Measurements from ENCODE around the gene COX15.

The COX15 gene

GRCh38 chr10:99698504-99699080 lies 33.3 kb downstream of the COX15 start:
- Histone ChIP-seq H3K4me1 (ENCODE audit: low read depth, poor library complexity, severe bottlenecking) (no peaks in the 10 kb centered on the region), H2AFZ (ENCODE audit: low read depth) (no peak overlapping the region), H3K9ac (no peak overlapping the region), H3K4me2 (no peak overlapping the region), H4K20me1 (ENCODE audit: insufficient read depth) (no peaks in the 10 kb centered on the region), H3K79me2 (ENCODE audit: insufficient read depth, low read depth) (no peaks in the 10 kb centered on the region), H3K4me3 (IDR thresholded peaks at IDR 0.05; ENCODE audit: insufficient read depth, low read depth, low read length) (no peak overlapping the region), H3K36me3 (ENCODE audit: insufficient read depth) (no peaks in the 10 kb centered on the region; the same call in 1 of the 2 replicates), H3K27ac (no peak overlapping the region), H3K27me3 (ENCODE audit: insufficient read depth, low read depth) (no peaks in the 10 kb centered on the region)
- TF ChIP-seq CTCF (conservative IDR thresholded peaks at IDR 0.05; ENCODE audit: low read depth, low read length), result no peak

- no peak overlapping the region for H3K27ac ChIP-seq
- H3K4me3 ChIP-seq (IDR thresholded peaks at IDR 0.05; ENCODE audit: insufficient read depth, low read depth, low read length), result no peak overlapping the region
- no peak overlapping the region for H2AFZ ChIP-seq (ENCODE audit: low read depth)
- no peaks in the 10 kb centered on the region for H3K4me1 ChIP-seq (ENCODE audit: low read depth, poor library complexity, severe bottlenecking)
- no peak overlapping the region for H3K9ac ChIP-seq
- TF ChIP-seq CTCF (conservative IDR thresholded peaks at IDR 0.05; ENCODE audit: low read depth, low read length), result no peak
- no peaks in the 10 kb centered on the region for H3K36me3 ChIP-seq (ENCODE audit: insufficient read depth)
- no peaks in the 10 kb centered on the region for H4K20me1 ChIP-seq (ENCODE audit: insufficient read depth)
- no peak overlapping the region for H3K4me2 ChIP-seq
- H3K79me2 ChIP-seq (ENCODE audit: insufficient read depth, low read depth), result no peaks in the 10 kb centered on the region
- no peaks in the 10 kb centered on the region for H3K27me3 ChIP-seq (ENCODE audit: insufficient read depth, low read depth)
Measured at GRCh38 chr10:99695761-99696160, 36.2 kb downstream of the COX15 start.

GRCh38 chr10:99693933-99694583 lies 37.9 kb downstream of the COX15 start:
- Histone ChIP-seq H3K27me3 (ENCODE audit: insufficient read depth, low read depth) (no peaks in the 10 kb centered on the region), H3K36me3 (ENCODE audit: insufficient read depth) (no peaks in the 10 kb centered on the region), H3K4me1 (ENCODE audit: low read depth, poor library complexity, severe bottlenecking) (no peaks in the 10 kb centered on the region), H3K27ac (no peak overlapping the region), H3K9ac (no peak overlapping the region), H2AFZ (ENCODE audit: low read depth) (no peak overlapping the region), H3K4me2 (no peak overlapping the region), H3K4me3 (IDR thresholded peaks at IDR 0.05; ENCODE audit: insufficient read depth, low read depth, low read length) (no peak overlapping the region), H4K20me1 (ENCODE audit: insufficient read depth) (no peaks in the 10 kb centered on the region), H3K79me2 (ENCODE audit: insufficient read depth, low read depth) (no peaks in the 10 kb centered on the region)
- TF ChIP-seq CTCF (conservative IDR thresholded peaks at IDR 0.05; ENCODE audit: low read depth, low read length), result no peak

GRCh38 chr10:99689461-99689860 lies 42.5 kb downstream of the COX15 start:
- Histone ChIP-seq H3K79me2 (ENCODE audit: insufficient read depth, low read depth) (no peaks in the 10 kb centered on the region), H3K9ac (no peak overlapping the region), H2AFZ (ENCODE audit: low read depth) (no peak overlapping the region), H3K36me3 (ENCODE audit: insufficient read depth) (no peaks in the 10 kb centered on the region), H3K27me3 (ENCODE audit: insufficient read depth, low read depth) (no peaks in the 10 kb centered on the region), H3K4me2 (no peak overlapping the region), H3K4me1 (ENCODE audit: low read depth, poor library complexity, severe bottlenecking) (no peaks in the 10 kb centered on the region), H3K4me3 (IDR thresholded peaks at IDR 0.05; ENCODE audit: insufficient read depth, low read depth, low read length) (no peak overlapping the region), H4K20me1 (ENCODE audit: insufficient read depth) (no peaks in the 10 kb centered on the region), H3K27ac (no peak overlapping the region)
- TF ChIP-seq CTCF (conservative IDR thresholded peaks at IDR 0.05; ENCODE audit: low read depth, low read length), result no peak
